A549 (cell line): ENCODE data around the gene CENPB. TPM values are rescaled to one million over a fixed set of nuclear protein-coding genes. Genes with fewer than 3 reads are reported as not detected.

ENCODE experiments used
- ATAC-seq, 2 experiments: fragments of 200-7000 bp in 1 of 2; fragments of >200 bp in 1 of 2; cut with Nextera tagmentation in 1 of 2; cut with Tn5 transposase in 1 of 2; 3 replicates each; pipeline versions ENCODE4 v1.8.0 to v1.9.1; 2018 to 2020; ENCODE audit warnings: mild to moderate bottlenecking in 1 of 2, moderate library complexity in 1 of 2
- CTCF ChIA-PET: fragments of 300-600 bp; sonication (Branson Sonifier 250); formaldehyde crosslinking; extraction: SDS; loops from one replicate; lab custom pipeline; 2021; ENCODE audit warnings: antibody characterized with exemption, inconsistent platforms; lab: Yijun Ruan, JAX
- POLR2A ChIA-PET: fragments of 350-600 bp; formaldehyde crosslinking; extraction: SDS; loops from one replicate; lab custom pipeline; 2021; ENCODE audit warnings: antibody characterized with exemption, inconsistent platforms; lab: Yijun Ruan, JAX
- DNase-seq, 2 experiments: peaks; one replicate each; pipeline versions ENCODE4 v3.0.0 to v3.0.0-alpha.2; 2011 to 2016; ENCODE audit warnings: low read depth in 1 of 2, low spot score in 1 of 2
- FAIRE-seq: peaks from 2 replicates; lab custom pipeline; 2011; peaks lifted over from hg19 to GRCh38; lab: Jason Lieb, UNC
- H3K27ac ChIP-seq, 2 experiments: fragments of >200 bp; sonication (Bioruptor Twin); formaldehyde crosslinking; 3 replicates each; pipeline ENCODE4 v1.5.1; 2016 to 2017
- H3K4me1 ChIP-seq: fragments of >200 bp; sonication (Bioruptor Twin); formaldehyde crosslinking; 3 replicates; pipeline ENCODE4 v1.6.1; 2016
- H3K4me2 ChIP-seq: fragments of >200 bp; sonication (Bioruptor Twin); formaldehyde crosslinking; 3 replicates; pipeline ENCODE4 v1.6.1; 2016
- H3K4me3 ChIP-seq: fragments of >200 bp; sonication (Bioruptor Twin); formaldehyde crosslinking; 3 replicates; pipeline ENCODE4 v1.5.1; 2016
- H3K9me3 ChIP-seq: fragments of >200 bp; sonication (Bioruptor Twin); formaldehyde crosslinking; 3 replicates; pipeline ENCODE4 v1.6.1; 2016
- CHD2 ChIP-seq: fragments of 150-350 bp; IDR thresholded peaks from 2 replicates; pipeline ENCODE4 v1.6.1; 2014; ENCODE audit warnings: low read length; ENCODE audit not compliant: partially characterized antibody
- CHD4 ChIP-seq: fragments of 200-600 bp; sonication (generic); IDR thresholded peaks from 2 replicates; pipeline ENCODE4 v1.6.1; 2016; ENCODE audit warnings: antibody characterized with exemption, mild to moderate bottlenecking, borderline replicate concordance
- EHF ChIP-seq: fragments of 250-450 bp; sonication (Bioruptor Pico); IDR thresholded peaks from 2 replicates; pipeline ENCODE4 v1.5.0; 2020; ENCODE audit warnings: mild to moderate bottlenecking
- EHMT2 ChIP-seq: fragments of 200-600 bp; sonication (generic); IDR thresholded peaks from 2 replicates; pipeline ENCODE4 v1.6.1; 2016; ENCODE audit warnings: antibody characterized with exemption, low read depth, mild to moderate bottlenecking, moderate library complexity
- FOSB ChIP-seq: fragments of 250-450 bp; sonication (Bioruptor Pico); IDR thresholded peaks from 2 replicates; pipeline ENCODE4 v1.5.0; 2020; ENCODE audit warnings: mild to moderate bottlenecking, moderate library complexity
- FOSL2 ChIP-seq, 2 experiments: fragments of 450-650 bp in 1 of 2; fragments of >200 bp in 1 of 2; sonication (Bioruptor Twin) in 1 of 2; formaldehyde crosslinking; IDR thresholded peaks; 2 replicates each; pipeline versions ENCODE4 v1.5.0 to v1.6.1; 2016 to 2020; ENCODE audit warnings: mild to moderate bottlenecking in 1 of 2, moderate library complexity in 1 of 2
- GATA3 ChIP-seq: IDR thresholded peaks from 2 replicates; pipeline ENCODE4 v1.6.1; 2012; ENCODE audit warnings: borderline replicate concordance
- HDAC2 ChIP-seq: fragments of 200-600 bp; sonication (generic); IDR thresholded peaks from 2 replicates; pipeline ENCODE4 v1.6.1; 2016
- HOXB13 ChIP-seq: fragments of 250-450 bp; sonication (Bioruptor Pico); IDR thresholded peaks from 2 replicates; pipeline ENCODE4 v1.5.0; 2020; ENCODE audit warnings: low read depth, mild to moderate bottlenecking, moderate library complexity
- HOXB5 ChIP-seq: fragments of 250-450 bp; sonication (Bioruptor Pico); IDR thresholded peaks from 2 replicates; pipeline ENCODE4 v1.5.0; 2020; ENCODE audit warnings: mild to moderate bottlenecking, moderate library complexity
- MYC ChIP-seq: IDR thresholded peaks from 2 replicates; pipeline ENCODE4 v1.6.1; 2012; ENCODE audit warnings: mild to moderate bottlenecking, inconsistent platforms, low read length, improper control_type of control experiment, borderline replicate concordance
- NFE2L2 ChIP-seq: fragments of 150-350 bp; conservative IDR thresholded peaks from 2 replicates; pipeline ENCODE4 v1.6.1; 2014; ENCODE audit warnings: low read length
- POLR2A ChIP-seq: IDR thresholded peaks from 2 replicates; pipeline ENCODE4 v1.6.1; 2012; ENCODE audit warnings: mild to moderate bottlenecking, low read length
- POLR2AphosphoS2 ChIP-seq: conservative IDR thresholded peaks from 2 replicates; pipeline ENCODE4 v1.6.1; 2012; ENCODE audit warnings: low read length, improper control_type of control experiment, inconsistent platforms
- RAD21 ChIP-seq, 2 experiments: fragments of >200 bp in 1 of 2; sonication (Bioruptor Twin) in 1 of 2; formaldehyde crosslinking in 1 of 2; IDR thresholded peaks in 1 of 2; conservative IDR thresholded peaks in 1 of 2; 2 replicates in 1 of 2; 3 replicates in 1 of 2; pipeline ENCODE4 v1.6.1; 2012 to 2018; ENCODE audit warnings: inconsistent platforms in 1 of 2
- RFX5 ChIP-seq: fragments of 450-650 bp; IDR thresholded peaks from 2 replicates; pipeline ENCODE4 v1.7.1; 2014; ENCODE audit warnings: antibody characterized with exemption, mild to moderate bottlenecking, moderate library complexity
- RNF2 ChIP-seq: fragments of 200-600 bp; sonication (generic); IDR thresholded peaks from 2 replicates; pipeline ENCODE4 v1.6.1; 2016; ENCODE audit warnings: low read depth, mild to moderate bottlenecking, antibody characterized with exemption, moderate library complexity, borderline replicate concordance
- SMC3 ChIP-seq: fragments of >200 bp; sonication (Bioruptor Twin); formaldehyde crosslinking; IDR thresholded peaks from 3 replicates; pipeline ENCODE4 v1.6.1; 2018; ENCODE audit warnings: inconsistent platforms
- TFCP2L1 ChIP-seq: fragments of 250-450 bp; sonication (Bioruptor Pico); IDR thresholded peaks from 2 replicates; pipeline ENCODE4 v1.5.0; 2021; ENCODE audit warnings: mild to moderate bottlenecking
- TP53 ChIP-seq: fragments of 250-450 bp; sonication (Bioruptor Pico); IDR thresholded peaks from 2 replicates; pipeline ENCODE4 v1.5.0; 2021; ENCODE audit warnings: mild to moderate bottlenecking, moderate library complexity
- ZFP36 ChIP-seq: fragments of 450-650 bp; IDR thresholded peaks from 2 replicates; pipeline ENCODE4 v1.6.1; 2014; ENCODE audit warnings: borderline replicate concordance; ENCODE audit not compliant: partially characterized antibody
- ZSCAN20 ChIP-seq: fragments of 250-450 bp; sonication (Bioruptor Pico); IDR thresholded peaks from 2 replicates; pipeline ENCODE4 v1.8.0; 2022; ENCODE audit warnings: mild to moderate bottlenecking, moderate library complexity
- WGBS: methylation state at CpG from one replicate; pipeline ENCODE4 v1.1.6; 2017; ENCODE audit errors: missing lambda C conversion rate; 5-methylcytosine and 5-hydroxymethylcytosine counted together
- polyA plus RNA-seq, 4 experiments: library from polyadenylated mRNA; depleted of rRNA in 3 of 4; stranded (reverse); fragments of >200 nt; fragmentation: RNase III in 1 of 4; extraction: RNeasy Plus Mini Kit Qiagen cat#74134 plus additional on column Dnase treatment in 1 of 4; gene quantifications; 2 replicates in 3 of 4; 3 replicates in 1 of 4; pipeline ENCODE4 v1.2.3, GENCODE V29; 2011 to 2017
- TF ChIP-seq, protein P1 (sequence below): IDR thresholded peaks from 2 replicates; pipeline ENCODE4 v1.6.1; 2012; ENCODE audit warnings: low read depth, borderline replicate concordance
- TF ChIP-seq, protein P2 (sequence below): fragments of 150-350 bp; IDR thresholded peaks from 2 replicates; pipeline ENCODE4 v1.6.1; 2014; ENCODE audit warnings: low read depth, mild to moderate bottlenecking, low read length
- TF ChIP-seq, protein P3 (sequence below): fragments of 250-450 bp; sonication (Bioruptor Pico); IDR thresholded peaks from 2 replicates; pipeline ENCODE4 v1.5.0; 2020; ENCODE audit warnings: low read depth, mild to moderate bottlenecking, moderate library complexity
- TF ChIP-seq, protein P4 (sequence below): fragments of 250-450 bp; sonication (Bioruptor Pico); IDR thresholded peaks from 2 replicates; pipeline ENCODE4 v1.5.0; 2021; ENCODE audit warnings: mild to moderate bottlenecking, moderate library complexity, borderline replicate concordance
- TF ChIP-seq, protein P5 (sequence below): fragments of 200-600 bp; sonication (generic); IDR thresholded peaks from 2 replicates; pipeline ENCODE4 v1.6.1; 2016; ENCODE audit warnings: antibody characterized with exemption, mild to moderate bottlenecking, moderate library complexity
- TF ChIP-seq, protein P6 (sequence below): IDR thresholded peaks from 2 replicates; pipeline ENCODE4 v1.6.1; 2012
- TF ChIP-seq, protein P7 (sequence below): fragments of 450-650 bp; IDR thresholded peaks from 2 replicates; pipeline ENCODE4 v1.6.1; 2014; ENCODE audit warnings: antibody characterized with exemption

CENPB gene
- polyA plus RNA-seq, 2 of the 4 experiments (the other 2 are of a cell fraction) = 42.6 to 106 TPM

DNA sequence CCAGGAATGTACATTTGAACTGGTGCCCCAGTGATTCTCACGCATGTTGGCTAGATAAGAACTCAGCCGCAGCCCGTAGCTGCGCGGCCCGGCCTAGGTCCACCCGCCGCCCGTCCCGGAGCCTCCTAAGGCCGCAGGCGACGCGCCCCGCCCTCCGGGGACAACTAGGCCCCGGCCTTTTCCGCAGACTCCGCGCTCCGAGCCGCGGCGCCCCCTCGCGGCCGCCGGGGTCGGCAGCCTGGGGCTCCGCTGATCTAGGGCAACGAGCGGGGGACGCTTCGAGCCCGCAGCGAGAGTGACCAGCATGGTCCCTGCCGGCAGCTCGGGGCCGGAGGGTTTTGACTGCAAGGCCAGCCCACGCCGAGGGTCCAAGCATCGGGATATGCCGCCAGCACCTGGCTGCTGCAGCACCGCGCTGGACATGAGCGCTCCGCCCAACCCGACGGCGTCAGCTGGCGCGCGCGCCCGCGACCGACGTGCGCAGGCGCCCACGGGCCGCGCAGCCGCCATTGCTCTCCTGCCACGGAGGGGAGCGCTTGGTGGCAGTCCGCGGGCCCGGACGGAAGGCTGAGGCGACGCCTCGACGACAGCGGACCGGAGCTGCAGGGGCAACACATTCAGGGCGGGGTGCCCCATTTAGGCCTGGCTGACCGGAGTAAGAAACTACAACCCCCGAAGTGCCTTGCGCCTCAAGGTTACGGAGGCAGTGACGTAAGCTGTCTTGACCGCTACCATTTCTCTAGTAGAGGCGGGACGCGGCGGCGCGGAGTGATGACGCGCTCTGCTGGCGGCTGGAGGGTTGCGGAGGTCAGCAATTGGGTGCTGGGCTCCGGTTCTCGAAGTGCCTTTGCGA, 33.7 kb upstream of the CENPB start, which contains the start of gene AP5S1:
Gene AP5S1 (plus strand): TSS at position 500 of the 853 bp plus-strand sequence. CDS start 1,571 bp downstream, outside the sequence.
- ATAC-seq (peak; percentile 77 to 82), FAIRE-seq (peak; percentile 70), DNase-seq (peak; percentile 88 to 99)
- WGBS = under 1% methylated on average over 77 of the region's 96 CpGs
- Histone ChIP-seq H3K4me3 (peak within 1 kb of the TSS; percentile 63), H3K4me2 (peak within 1 kb of the TSS; percentile 74), H3K27ac (peak within 1 kb of the TSS; percentile 91 to 92), H3K9me3 (no peaks in the 10 kb centered on the region), H3K4me1 (peaks cover 28% of the 10 kb centered on the region)
- CTCF ChIA-PET = interaction anchor here (0.6 to 13.5 kb wide), 33 partner anchors 15 to 252 kb away, joined by 3 to 132 read pairs (median 5); partner anchors contain the start of genes ADISSP and MAVS
- POLR2A ChIA-PET = interaction anchor here (0.6 to 3.7 kb wide), 14 partner anchors 8 to 265 kb away, joined by 3 to 40 read pairs (median 6); partner anchors contain the start of genes ADISSP, CDC25B, CENPB and SPEF1
- TF ChIP-seq, protein P1, sequence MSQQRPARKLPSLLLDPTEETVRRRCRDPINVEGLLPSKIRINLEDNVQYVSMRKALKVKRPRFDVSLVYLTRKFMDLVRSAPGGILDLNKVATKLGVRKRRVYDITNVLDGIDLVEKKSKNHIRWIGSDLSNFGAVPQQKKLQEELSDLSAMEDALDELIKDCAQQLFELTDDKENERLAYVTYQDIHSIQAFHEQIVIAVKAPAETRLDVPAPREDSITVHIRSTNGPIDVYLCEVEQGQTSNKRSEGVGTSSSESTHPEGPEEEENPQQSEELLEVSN = peak; percentile 73; the same call in 1 of the 2 replicates
- TF ChIP-seq CHD2 (no peak), SMC3 (peak; percentile 100), POLR2A (peak; percentile 88), TFCP2L1 (peak; percentile 18; the same call in 1 of the 2 replicates), HOXB13 (CRISPR knock-in tag) (no peak), MYC (peak; percentile 55), RAD21 (conservative IDR thresholded peaks at IDR 0.05 in 1 of 2, IDR thresholded peaks at IDR 0.05 in 1 of 2) (peak; percentile 75 to 98), RFX5 (peak; percentile 33; the same call in 1 of the 2 replicates), ZSCAN20 (CRISPR knock-in tag) (no peak), EHF (CRISPR knock-in tag) (no peak), HOXB5 (peak; percentile 62; the same call in 1 of the 2 replicates), EHMT2 (no peak), CHD4 (no peak), POLR2AphosphoS2 (no peak), RNF2 (no peak), GATA3 (peak; percentile 46; the same call in 1 of the 2 replicates), HDAC2 (no peak), ZFP36 (no peak), FOSB (no peak), FOSL2 (IDR thresholded peaks at IDR 0.05) (no peak), FOSL2 (CRISPR knock-in tag; IDR thresholded peaks at IDR 0.05) (no peak; the same call in 1 of the 2 replicates), TP53 (CRISPR knock-in tag) (peak; percentile 12; the same call in 1 of the 2 replicates), NFE2L2 (no peak)
- TF ChIP-seq, protein P2, sequence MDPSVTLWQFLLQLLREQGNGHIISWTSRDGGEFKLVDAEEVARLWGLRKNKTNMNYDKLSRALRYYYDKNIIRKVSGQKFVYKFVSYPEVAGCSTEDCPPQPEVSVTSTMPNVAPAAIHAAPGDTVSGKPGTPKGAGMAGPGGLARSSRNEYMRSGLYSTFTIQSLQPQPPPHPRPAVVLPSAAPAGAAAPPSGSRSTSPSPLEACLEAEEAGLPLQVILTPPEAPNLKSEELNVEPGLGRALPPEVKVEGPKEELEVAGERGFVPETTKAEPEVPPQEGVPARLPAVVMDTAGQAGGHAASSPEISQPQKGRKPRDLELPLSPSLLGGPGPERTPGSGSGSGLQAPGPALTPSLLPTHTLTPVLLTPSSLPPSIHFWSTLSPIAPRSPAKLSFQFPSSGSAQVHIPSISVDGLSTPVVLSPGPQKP = no peak
- TF ChIP-seq, protein P3, sequence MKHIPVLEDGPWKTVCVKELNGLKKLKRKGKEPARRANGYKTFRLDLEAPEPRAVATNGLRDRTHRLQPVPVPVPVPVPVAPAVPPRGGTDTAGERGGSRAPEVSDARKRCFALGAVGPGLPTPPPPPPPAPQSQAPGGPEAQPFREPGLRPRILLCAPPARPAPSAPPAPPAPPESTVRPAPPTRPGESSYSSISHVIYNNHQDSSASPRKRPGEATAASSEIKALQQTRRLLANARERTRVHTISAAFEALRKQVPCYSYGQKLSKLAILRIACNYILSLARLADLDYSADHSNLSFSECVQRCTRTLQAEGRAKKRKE = peak; percentile 26; the same call in 1 of the 2 replicates
- TF ChIP-seq, protein P4, sequence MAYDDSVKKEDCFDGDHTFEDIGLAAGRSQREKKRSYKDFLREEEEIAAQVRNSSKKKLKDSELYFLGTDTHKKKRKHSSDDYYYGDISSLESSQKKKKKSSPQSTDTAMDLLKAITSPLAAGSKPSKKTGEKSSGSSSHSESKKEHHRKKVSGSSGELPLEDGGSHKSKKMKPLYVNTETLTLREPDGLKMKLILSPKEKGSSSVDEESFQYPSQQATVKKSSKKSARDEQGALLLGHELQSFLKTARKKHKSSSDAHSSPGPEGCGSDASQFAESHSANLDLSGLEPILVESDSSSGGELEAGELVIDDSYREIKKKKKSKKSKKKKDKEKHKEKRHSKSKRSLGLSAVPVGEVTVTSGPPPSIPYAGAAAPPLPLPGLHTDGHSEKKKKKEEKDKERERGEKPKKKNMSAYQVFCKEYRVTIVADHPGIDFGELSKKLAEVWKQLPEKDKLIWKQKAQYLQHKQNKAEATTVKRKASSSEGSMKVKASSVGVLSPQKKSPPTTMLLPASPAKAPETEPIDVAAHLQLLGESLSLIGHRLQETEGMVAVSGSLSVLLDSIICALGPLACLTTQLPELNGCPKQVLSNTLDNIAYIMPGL (CRISPR knock-in tag) = peak; percentile 86
- TF ChIP-seq, protein P5, sequence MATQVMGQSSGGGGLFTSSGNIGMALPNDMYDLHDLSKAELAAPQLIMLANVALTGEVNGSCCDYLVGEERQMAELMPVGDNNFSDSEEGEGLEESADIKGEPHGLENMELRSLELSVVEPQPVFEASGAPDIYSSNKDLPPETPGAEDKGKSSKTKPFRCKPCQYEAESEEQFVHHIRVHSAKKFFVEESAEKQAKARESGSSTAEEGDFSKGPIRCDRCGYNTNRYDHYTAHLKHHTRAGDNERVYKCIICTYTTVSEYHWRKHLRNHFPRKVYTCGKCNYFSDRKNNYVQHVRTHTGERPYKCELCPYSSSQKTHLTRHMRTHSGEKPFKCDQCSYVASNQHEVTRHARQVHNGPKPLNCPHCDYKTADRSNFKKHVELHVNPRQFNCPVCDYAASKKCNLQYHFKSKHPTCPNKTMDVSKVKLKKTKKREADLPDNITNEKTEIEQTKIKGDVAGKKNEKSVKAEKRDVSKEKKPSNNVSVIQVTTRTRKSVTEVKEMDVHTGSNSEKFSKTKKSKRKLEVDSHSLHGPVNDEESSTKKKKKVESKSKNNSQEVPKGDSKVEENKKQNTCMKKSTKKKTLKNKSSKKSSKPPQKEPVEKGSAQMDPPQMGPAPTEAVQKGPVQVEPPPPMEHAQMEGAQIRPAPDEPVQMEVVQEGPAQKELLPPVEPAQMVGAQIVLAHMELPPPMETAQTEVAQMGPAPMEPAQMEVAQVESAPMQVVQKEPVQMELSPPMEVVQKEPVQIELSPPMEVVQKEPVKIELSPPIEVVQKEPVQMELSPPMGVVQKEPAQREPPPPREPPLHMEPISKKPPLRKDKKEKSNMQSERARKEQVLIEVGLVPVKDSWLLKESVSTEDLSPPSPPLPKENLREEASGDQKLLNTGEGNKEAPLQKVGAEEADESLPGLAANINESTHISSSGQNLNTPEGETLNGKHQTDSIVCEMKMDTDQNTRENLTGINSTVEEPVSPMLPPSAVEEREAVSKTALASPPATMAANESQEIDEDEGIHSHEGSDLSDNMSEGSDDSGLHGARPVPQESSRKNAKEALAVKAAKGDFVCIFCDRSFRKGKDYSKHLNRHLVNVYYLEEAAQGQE = no peak
- TF ChIP-seq, protein P6, sequence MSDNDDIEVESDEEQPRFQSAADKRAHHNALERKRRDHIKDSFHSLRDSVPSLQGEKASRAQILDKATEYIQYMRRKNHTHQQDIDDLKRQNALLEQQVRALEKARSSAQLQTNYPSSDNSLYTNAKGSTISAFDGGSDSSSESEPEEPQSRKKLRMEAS = peak; percentile 87
- TF ChIP-seq, protein P7, sequence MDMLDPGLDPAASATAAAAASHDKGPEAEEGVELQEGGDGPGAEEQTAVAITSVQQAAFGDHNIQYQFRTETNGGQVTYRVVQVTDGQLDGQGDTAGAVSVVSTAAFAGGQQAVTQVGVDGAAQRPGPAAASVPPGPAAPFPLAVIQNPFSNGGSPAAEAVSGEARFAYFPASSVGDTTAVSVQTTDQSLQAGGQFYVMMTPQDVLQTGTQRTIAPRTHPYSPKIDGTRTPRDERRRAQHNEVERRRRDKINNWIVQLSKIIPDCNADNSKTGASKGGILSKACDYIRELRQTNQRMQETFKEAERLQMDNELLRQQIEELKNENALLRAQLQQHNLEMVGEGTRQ = no peak
